AG20443 (cell line): Measurements from ENCODE around the gene PARP14.
"Not testable (repeated sequence)": the region's sequence is repeated elsewhere in the genome, so short reads cannot be mapped to it uniquely, and the experiment has no call there.

ENCODE experiments used
- DNase-seq: peaks from one replicate; pipeline ENCODE4 v3.0.0; 2012; ENCODE audit warnings: low spot score, mixed read lengths

The PARP14 gene

DNA sequence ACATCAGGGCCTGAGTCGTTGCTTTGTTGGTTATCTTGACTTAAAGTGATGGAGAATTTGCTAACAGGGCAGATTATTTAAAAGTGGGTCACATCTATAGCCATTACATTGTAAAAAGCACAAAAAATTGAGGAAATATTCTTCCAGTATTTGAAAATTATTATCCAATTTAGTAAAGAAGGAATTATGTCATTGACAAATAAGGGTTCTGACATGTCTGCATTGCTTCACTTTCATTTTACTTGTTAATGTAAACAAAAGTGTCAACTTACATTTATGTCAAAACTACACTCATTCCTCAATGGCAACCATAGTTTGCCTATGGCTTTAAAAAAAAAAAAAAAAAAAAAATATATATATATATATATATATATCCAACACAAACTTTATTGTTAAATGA lies 3.4 kb upstream of the PARP14 start:
- DNase-seq: no peak

DNA sequence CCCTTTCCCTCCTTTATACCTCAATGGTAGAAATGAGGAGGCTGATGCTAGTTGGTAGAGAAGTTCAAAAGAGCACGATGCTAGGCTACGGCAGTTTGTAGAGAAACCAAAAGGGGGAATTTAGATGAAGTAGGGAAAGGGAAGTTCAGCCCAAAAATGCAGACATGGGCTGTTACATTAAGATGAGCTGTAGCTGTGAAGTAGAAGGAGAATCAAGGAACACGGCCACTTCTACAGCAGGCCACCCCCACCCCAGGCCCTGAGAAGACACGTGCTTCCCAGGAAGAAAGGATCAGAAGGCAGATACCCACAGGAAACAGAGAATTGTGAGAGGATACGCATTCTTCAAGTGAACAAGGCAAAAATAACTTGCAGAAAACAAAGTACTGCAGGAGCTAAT lies 2.1 kb upstream of the PARP14 start:
- no peak for DNase-seq

DNA sequence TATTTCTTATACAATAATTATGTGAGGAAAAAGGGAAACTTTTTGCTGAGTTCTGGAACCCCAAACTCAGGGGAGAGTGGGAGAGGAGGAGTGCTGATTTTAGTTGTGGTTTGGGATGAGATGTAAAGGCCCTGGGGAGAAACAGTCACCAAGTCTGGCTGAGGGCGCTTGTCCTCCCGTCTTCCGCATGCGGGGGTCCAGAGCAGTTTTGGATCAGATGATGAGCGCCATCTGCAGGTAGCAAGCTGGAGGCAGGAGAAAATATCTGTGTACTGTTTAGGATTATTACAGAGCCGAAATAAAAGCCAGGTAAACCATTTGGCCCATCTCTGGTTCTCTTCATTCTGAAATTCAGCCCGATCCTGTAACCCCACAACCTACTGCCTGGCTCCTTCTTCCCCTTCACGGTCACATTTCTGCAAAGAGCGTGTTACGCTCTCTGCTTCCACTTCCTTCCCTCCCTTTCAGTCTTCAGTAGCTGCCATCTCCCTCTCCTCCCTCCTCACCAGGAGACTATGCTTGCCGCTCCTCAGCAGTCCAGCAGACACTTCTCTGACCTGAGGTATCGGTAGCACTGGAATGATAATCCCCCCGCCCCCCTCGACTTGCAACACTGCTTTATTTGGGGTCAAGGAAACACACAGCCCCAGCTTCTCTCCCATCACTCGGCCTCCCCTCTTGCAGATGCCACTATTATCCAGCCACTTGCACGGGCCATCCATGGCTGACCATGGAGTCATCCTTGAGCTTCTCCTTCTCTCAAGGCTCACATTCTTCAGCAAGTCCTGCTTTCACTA lies 1.4 kb upstream of the PARP14 start:
- peak; percentile 82 for DNase-seq

DNA sequence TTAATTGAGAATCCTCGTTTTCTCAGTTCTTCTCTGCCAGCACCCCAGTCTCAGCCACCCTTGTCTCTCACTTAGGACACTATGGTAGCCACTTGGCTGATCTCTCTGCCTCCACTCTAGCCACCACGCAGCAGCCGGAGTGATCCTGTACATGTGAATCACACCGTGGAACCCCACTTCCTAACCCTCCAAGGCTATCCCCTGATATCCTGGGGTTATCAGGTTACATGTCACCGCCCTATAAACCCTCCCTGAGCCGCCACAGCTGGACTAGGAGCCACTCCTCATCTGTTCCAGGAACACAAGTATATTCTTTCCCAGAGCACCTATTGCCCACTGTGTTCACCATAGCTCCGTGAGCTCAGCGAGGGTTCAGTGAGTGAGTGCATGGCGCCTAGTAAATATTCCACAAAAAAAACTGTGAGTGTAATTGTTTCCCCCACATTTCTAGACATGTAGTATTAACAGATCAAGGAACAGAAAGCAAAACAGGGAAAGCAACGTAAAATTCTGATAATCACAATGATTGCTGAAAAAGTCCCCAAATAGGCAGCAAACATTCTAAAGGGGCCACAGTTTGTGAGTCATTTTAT lies 661 bp upstream of the PARP14 start:
- DNase-seq: peak; percentile 14

DNA sequence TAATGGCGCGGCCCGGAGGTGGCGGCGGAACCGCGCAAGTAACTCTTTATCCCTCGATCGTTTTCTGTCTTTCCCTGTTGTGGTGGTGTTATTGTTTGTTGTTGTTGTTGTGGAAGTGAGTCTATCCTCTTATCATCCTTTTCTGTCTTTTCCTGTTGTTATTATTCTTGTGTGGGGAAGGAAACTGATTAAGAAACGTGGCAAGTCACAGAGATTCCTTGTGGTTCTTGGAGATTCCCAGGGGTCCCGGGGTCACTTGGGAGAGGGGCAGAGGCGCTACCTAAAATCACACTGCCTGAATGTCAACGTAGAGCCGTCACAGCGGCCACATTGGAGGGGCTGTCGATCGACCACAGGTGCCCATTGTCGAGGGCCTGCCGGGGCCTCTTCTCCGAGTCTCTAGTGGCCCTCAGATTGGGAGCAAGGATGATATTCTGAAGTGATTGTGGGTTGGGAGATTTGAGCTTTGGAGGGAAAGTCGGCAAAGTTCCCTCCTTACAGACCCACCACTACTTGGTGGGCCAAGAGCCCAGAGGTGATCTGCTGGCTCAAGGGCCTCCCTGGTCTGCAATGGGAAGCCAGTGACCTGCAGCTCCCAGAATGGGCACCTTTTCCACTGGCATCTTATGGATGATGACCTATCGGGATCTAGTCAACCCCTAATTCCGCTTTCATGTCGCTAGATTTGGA lies 790 bp downstream of the PARP14 start:
- DNase-seq: no peak

DNA sequence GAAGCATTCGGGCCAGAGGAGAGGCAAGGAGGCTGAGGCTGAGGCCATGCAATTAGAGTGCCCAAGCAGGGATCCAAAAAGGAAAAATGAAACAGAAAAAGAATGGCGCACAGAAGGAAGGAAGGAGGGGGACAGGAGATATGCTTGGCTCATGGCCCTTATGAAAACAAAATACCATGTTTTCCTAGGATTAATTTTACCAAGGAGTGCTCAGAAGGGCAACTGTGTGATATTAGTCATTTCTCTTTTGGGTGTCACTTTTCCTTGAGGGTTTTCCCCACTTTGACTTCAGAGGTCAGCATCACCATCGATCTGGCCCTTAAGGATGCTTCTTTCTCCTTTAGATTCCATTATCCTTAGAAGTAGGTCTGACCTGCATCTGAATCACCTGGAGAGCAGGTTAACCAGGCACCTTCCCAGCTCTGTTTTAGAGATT lies 1.4 kb downstream of the PARP14 start:
- no peak for DNase-seq

DNA sequence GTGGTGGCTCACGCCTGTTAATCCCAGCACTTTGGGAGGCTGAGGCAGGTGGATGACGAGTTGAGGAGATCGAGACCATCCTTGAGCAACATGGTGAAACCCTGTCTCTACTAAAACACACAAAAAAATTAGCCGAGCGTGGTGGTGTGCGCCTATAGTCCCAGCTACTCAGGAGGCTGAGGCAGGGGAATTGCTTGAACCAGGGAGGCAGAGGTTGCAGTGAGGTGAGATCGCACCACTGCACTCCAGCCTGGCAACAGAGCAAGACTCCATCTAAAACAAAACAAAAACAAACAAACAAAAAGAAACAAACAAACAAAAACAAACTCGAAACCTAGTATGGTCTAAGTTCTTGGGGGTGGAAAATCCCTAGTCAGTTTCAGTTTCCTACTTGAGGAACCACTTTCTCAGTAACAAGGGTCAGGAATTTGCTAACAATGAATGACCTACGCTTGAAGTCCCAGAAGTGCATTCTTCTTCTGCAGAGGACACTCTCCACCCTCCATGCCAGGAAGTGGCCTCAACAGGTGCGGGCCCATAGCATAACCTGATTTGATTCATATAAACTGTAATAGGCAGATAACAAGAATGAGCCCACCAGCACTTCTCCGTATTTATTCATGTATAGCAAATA lies 2.3 kb downstream of the PARP14 start:
- DNase-seq: not testable (repeated sequence)

DNA sequence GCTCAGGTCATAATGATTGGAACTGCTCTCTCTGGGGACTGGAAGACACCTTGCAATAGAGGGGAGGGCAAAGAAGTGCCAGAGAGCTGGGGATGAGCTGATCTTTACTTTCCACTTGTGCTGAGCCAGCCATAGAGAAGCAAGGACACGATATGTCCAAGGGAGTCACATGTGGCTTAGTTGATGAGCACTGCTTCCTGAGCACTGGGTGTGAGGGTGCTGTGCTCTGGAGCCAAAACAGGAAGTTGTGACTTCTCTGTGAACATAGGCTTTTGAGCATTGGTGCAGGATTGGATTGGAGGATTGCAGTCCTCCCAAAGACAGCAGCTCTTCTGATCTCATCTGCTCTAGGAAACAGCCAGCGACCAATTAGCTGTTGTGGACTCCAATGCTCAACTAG lies 6.7 kb downstream of the PARP14 start:
- DNase-seq: no peak

DNA sequence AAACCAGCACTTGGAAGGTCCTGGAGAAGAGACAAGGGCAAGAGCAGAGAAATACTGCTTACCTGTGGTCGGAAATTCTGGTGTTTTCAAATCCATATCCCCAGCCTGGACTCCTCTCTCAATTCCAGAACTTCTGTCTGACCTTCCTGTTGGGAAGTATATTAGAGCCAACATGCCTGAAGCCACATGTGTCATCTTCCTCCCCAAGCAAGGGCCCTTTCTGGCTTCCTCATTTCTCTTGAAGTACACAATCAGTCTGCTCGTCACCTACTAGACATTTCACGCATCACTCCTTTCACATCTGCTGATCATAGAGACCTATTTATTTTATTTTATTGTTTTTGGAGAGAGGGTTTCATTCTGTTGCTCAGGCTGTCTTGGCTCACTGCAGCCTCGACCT lies 8.4 kb downstream of the PARP14 start:
- no peak for DNase-seq

DNA sequence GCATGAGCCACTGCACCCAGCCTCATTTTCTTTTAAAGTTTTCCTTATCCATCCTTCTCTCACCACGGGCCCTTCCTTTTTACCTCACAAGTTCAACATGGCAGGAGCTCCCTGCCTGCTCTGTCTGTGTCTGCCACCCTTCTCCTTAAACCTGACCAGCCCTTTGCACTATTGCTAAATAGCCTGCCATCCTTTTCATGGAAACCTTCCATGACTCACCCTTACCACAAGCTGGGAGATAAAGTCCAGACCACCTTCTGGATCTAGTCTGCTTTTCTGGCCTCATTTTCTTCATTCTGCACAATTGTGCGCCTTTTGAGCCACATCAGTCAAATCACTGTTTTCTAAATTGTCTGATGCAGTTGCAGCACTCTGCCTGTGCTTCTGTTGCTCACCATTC lies 8.9 kb downstream of the PARP14 start:
- DNase-seq: no peak

DNA sequence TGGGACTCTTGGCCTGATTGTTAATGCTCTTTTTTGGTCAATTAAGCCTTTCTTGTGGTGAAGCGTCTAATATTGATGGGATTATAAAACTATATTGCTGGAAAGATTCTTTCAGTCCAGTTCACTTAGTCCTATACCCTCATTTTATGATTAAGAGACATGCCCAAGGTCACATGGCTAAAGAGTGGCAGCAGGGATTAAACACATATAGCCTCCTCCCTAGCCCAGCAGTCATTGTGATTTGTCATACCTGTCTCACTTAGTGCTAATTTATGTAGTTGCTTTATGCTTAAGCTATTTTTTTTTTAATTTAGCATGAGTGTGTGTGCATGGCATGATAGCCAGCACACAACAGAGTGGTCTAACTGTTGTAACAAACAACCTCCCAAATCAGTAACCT lies 9.5 kb downstream of the PARP14 start:
- no peak for DNase-seq

DNA sequence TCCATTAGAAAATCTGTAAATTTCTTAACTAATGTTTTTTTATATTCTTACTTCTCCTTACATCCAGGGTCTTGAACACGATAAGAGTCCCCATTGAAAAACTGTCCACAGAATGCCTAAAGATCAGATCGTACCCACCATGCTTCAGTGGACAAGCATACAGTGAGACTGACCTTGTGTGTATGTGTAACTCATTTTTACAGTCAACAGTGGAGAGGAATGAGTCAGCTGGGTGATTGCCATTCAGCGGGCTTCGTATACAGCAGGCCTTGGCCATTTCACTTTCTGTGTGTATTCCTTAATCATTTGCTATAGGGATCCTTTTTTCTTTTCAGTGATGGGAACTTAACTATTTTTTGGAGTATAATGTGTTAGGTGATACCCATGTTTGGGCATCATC lies 10.6 kb downstream of the PARP14 start:
- DNase-seq: no peak

DNA sequence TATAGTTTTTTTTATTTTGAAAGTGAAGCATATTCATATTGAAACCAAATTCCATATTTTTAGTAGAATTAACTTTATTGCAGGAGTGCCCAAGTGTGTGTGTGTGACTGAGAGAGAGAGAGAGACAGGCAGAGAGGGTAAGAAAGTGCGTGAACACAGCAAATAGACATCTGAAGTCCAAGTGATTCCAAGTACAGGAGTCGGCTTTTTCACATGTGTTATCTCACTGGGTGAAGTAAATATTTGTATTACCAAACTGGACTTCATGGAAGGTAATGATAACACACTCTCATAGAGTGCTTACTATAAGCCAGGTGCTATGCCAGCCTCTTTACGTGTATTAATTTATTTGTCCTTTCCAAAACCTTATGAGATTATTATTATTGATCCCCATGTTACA lies 12.0 kb downstream of the PARP14 start:
- DNase-seq: no peak

DNA sequence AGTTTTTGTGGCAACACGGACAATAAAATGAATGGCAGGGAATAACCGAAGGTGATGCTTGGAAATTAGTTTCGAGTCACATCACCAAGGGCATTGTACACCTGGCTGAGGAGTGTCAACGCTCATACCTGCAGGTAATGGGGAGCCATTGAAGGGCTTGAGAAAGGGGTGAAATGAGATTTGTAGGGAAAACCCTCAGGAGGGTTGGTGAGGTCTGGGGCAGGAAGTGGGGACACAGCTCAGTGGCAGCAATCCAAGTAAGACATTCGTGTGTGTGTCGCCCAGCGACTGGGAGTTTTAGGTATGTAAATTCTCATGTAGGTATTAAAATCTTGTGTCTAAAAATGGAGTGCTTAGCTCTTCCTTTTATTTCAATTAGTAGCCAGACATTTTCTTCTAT lies 14.3 kb downstream of the PARP14 start:
- no peak for DNase-seq

DNA sequence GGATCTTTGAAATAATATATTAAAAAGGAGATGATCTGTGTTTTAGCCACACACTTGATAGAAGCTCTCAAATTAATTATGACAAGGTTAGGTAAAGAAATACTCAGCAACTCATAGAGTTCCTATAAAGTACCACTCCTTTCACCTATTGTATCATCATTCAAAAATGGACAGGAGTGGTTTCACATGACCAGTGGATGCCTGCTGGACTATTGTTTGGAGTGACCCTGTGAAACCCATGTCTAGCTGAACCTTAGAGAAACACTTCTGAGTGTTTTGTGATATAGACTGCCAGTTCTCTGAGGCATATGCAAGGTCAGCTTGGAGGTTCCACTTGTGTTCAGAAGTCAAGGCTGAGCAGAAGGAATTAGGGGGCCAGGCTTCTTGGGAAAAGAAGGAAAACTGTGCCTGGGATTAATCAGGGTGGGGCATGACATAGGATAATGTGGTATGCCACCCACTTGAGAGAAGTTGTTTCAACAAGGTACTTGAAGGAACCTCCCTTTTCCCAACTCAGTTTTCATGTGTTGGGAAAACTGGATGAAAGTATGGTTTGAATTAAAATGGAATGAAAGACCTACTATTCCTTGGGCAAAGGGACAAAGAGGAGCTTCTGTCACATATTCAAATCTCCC lies 15.4 kb downstream of the PARP14 start:
- DNase-seq: no peak

DNA sequence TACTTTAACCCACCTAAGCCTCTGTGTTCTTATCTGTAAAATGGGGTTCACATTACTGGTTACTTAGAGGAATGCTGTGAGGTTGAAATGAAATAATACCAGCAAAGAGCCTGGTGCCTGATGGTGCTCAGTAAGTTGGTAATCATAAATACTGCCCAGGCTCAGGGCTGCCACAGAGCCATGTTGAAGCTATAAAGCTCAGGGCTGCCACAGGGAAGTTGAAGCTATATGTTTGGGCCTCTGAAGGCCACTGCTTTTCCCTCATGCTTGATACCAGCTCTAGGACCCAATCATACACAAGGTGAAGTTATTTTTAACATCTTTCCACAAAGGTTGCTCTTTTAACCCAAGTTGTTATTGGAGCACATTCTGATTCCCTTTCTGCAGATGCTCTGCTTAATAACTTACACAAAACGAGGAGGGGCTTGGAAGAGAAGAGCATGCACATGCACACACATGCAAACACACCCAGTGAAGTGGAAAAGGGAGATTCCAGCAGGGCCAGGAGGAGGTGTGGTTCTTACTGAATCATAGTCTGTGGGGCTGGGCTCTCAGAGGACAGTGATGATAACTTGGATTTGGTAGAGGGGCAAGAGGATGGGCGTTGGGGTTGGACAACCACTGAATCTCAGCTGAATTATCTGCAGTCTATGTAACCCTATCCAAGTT lies 17.4 kb downstream of the PARP14 start:
- DNase-seq: no peak

DNA sequence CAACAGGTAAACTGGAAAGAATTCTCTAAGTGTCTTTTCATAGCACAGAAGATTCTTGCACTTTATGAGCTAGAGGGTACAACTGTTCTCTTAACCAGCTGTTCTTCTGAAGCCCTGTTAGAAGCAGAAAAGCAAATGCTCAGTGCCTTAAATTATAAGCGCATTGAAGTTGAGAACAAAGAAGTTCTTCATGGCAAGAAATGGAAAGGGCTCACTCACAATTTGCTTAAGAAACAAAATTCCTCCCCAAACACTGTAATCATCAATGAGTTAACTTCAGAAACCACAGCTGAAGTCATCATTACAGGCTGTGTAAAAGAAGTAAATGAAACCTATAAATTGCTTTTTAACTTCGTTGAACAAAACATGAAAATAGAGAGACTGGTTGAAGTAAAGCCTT lies 19.6 kb downstream of the PARP14 start:
- no peak for DNase-seq

DNA sequence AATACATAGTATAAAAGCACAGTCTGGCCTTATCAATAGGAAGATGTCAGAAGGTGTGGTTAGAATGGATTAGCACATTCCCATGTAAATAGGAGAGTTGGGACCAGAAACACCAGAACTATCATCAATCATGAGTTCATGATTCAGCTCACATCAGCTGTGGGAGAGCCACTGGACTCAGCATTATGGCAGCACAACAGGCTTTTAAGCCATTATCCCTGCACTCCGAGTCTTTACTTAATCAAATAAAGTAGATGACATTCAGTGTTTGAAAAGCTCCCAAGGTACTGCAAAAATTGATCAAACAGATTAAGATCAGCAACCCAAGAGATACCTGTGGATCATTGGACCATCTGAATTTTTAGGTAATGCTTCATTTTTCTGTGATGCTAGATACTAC lies 24.7 kb downstream of the PARP14 start:
- DNase-seq: no peak

DNA sequence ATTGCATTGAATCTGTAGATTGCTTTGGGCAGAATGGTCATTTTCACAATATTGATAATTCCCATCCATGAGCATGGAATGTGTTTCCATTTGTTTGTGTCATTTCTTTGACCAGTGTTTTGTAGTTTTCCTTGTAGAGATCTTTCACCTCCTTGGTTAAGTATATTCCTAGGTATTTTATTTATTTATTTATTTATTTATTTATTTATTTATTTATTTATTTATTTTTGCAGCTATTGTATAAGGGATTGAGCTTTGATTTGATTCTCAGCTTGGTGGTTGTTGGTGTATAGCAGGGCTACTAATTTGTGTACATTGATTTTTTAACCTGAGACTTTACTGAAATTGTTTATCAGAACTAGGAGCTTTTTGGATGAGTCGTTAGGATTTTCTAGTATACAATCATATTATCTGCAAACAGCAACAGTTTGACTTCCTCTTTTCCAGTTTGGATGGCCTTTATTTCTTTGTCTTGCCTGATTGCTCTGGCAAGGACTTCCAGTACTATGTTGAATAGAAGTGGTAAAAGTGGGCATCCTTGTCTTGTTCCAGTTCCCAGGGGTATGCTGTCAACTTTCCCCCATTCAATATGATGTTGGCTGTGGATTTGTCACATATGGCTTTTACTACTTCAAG lies 30.1 kb downstream of the PARP14 start:
- not testable (repeated sequence) for DNase-seq

DNA sequence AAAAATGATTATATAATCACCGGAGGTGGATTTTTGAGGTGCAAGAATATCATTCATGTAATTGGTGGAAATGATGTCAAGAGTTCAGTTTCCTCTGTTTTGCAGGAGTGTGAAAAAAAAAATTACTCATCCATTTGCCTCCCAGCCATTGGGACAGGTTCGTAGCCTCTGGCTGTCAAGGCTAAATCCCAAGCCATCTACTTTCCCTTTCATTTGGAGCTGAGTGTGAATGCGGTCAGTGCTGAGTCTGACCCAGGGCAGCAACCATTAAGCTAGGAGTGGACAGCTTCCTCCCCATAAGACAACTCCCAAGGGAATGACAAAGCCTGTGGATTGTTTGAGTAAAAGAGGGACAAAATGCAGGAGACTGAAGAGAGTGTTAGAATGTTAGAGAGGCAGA lies 33.6 kb downstream of the PARP14 start:
- no peak for DNase-seq

DNA sequence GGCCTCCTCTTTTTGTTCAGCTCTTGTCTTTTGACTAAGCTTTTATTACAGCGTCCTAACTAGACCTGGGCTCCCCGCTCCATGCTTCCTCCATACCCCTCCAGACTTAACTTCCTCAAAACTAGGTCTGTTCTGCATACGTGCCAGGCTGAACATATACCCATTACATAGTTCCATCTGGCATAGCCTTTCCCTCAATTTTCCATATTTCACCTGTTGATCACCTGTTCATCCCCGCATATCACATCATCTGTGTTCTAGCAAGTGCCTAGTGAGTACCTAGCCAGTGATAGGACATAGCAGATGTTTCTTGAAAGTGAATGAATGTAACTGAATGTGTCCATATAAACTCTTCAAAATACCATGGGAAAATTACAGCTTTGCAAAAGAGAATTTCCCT lies 36.0 kb downstream of the PARP14 start:
- no peak for DNase-seq
